Neural progenitor cell (in vitro differentiated cells): ENCODE measurements around the gene RBFOX1. TPM values are rescaled to one million over a fixed set of nuclear protein-coding genes. Genes with fewer than 3 reads are reported as not detected.

Experiments
- DNase-seq: peaks from one replicate; pipeline ENCODE4 v3.0.0-alpha.2; 2016; ENCODE audit warnings: low spot score
- H2AFZ ChIP-seq: fragments of 200-600 bp; sonication (generic); replicated peaks from 2 replicates; pipeline ENCODE4 v1.6.1; 2016; ENCODE audit warnings: antibody characterized with exemption
- H3F3A ChIP-seq: fragments of 200-600 bp; sonication (generic); 2 replicates; pipeline ENCODE4 v1.6.1; 2016; ENCODE audit warnings: antibody characterized with exemption, low read depth
- H3K27ac ChIP-seq: fragments of 200-600 bp; sonication (generic); 2 replicates; pipeline ENCODE4 v1.5.1; 2016; ENCODE audit warnings: mild to moderate bottlenecking
- H3K27me3 ChIP-seq: fragments of 200-600 bp; sonication (generic); 2 replicates; pipeline ENCODE4 v1.6.1; 2016; ENCODE audit warnings: mild to moderate bottlenecking, moderate library complexity
- H3K36me3 ChIP-seq: fragments of 200-600 bp; sonication (generic); 2 replicates; pipeline ENCODE4 v1.5.1; 2016
- H3K4me1 ChIP-seq: fragments of 200-600 bp; sonication (generic); 2 replicates; pipeline ENCODE4 v1.6.1; 2016; ENCODE audit warnings: mixed run types
- H3K4me2 ChIP-seq: fragments of 200-600 bp; sonication (generic); 2 replicates; pipeline ENCODE4 v1.6.1; 2016
- H3K4me3 ChIP-seq: fragments of 200-600 bp; sonication (generic); 2 replicates; pipeline ENCODE4 v1.5.1; 2016
- H3K79me2 ChIP-seq: fragments of 200-600 bp; sonication (generic); 2 replicates; pipeline ENCODE4 v1.6.1; 2016; ENCODE audit warnings: low read depth
- H3K9ac ChIP-seq: fragments of 200-600 bp; sonication (generic); 2 replicates; pipeline ENCODE4 v1.6.1; 2016
- H3K9me3 ChIP-seq: fragments of 200-600 bp; sonication (generic); 2 replicates; pipeline ENCODE4 v1.5.1; 2016; ENCODE audit warnings: low read depth
- H4K20me1 ChIP-seq: fragments of 200-600 bp; sonication (generic); 2 replicates; pipeline ENCODE4 v1.6.1; 2016; ENCODE audit warnings: low read depth
- H3K27ac Mint-ChIP-seq: 3 replicates; pipeline ENCODE4 v1.8.0; 2021; ENCODE audit warnings: mixed read lengths
- H3K27me3 Mint-ChIP-seq: 2 replicates; pipeline ENCODE4 v1.8.0; 2022; ENCODE audit warnings: low read depth, mild to moderate bottlenecking, inconsistent platforms, moderate library complexity, mixed read lengths; ENCODE audit not compliant: insufficient read depth
- H3K36me3 Mint-ChIP-seq: 3 replicates; pipeline ENCODE4 v1.8.0; 2021; ENCODE audit warnings: mixed read lengths
- H3K4me1 Mint-ChIP-seq: 3 replicates; pipeline ENCODE4 v1.8.0; 2021; ENCODE audit warnings: mixed read lengths
- H3K4me3 Mint-ChIP-seq: 3 replicates; pipeline ENCODE4 v1.8.0; 2021; ENCODE audit warnings: mild to moderate bottlenecking, moderate library complexity, mixed read lengths
- H3K9me3 Mint-ChIP-seq: 3 replicates; pipeline ENCODE4 v1.8.0; 2020; ENCODE audit warnings: mixed read lengths
- EZH2 ChIP-seq: fragments of 200-600 bp; sonication (generic); IDR thresholded peaks from 2 replicates; pipeline ENCODE4 v1.6.1; 2017; ENCODE audit warnings: antibody characterized with exemption, mild to moderate bottlenecking, moderate library complexity
- EZH2phosphoT487 ChIP-seq: fragments of 200-600 bp; sonication (generic); IDR thresholded peaks from 2 replicates; pipeline ENCODE4 v1.6.1; 2017; ENCODE audit warnings: antibody characterized with exemption
- total RNA-seq: library from RNA; depleted of rRNA; stranded (reverse); fragments of >200 nt; gene quantifications from 2 replicates; pipeline ENCODE4 v1.2.3, GENCODE V29; 2015; ENCODE audit warnings: low replicate concordance
- TF ChIP-seq, protein P1 (sequence below): fragments of 200-600 bp; sonication (generic); IDR thresholded peaks from 2 replicates; pipeline ENCODE4 v1.5.1; 2017; ENCODE audit warnings: antibody characterized with exemption, mild to moderate bottlenecking

Gene RBFOX1
- total RNA-seq, 1 donor from 2014 or later, result 1.2 TPM

DNA sequence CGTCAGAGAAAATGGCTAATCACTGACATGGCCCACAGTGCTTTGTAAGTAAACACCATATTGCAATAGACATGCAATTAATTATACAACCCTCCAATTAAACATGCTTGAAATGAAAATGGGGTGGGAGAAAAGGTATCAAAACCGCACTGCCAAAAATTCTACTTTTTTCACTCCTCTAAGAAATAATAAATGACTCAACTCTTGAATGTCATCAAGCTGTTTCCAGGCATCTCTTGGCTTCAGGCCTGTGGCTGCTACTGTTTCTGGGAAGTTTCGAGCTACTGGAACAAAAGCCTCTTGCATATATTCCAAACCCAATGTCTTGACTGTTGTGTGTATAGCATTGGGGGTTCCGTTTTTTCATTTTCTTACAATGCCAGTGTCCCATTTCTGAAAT, 412.6 kb downstream of the RBFOX1 start:
- no peaks in the 10 kb centered on the region for H3K4me1 ChIP-seq
- Mint-ChIP-seq H3K27me3 (no peaks in the 10 kb centered on the region), H3K9me3 (no peaks in the 10 kb centered on the region), H3K36me3 (no peaks in the 10 kb centered on the region), H3K27ac (no peak overlapping the region), H3K4me1 (no peaks in the 10 kb centered on the region), H3K4me3 (no peak overlapping the region)
- H3K27me3 ChIP-seq, result no peaks in the 10 kb centered on the region
- TF ChIP-seq EZH2phosphoT487 (no peak), EZH2 (no peak)
- TF ChIP-seq, protein P1, sequence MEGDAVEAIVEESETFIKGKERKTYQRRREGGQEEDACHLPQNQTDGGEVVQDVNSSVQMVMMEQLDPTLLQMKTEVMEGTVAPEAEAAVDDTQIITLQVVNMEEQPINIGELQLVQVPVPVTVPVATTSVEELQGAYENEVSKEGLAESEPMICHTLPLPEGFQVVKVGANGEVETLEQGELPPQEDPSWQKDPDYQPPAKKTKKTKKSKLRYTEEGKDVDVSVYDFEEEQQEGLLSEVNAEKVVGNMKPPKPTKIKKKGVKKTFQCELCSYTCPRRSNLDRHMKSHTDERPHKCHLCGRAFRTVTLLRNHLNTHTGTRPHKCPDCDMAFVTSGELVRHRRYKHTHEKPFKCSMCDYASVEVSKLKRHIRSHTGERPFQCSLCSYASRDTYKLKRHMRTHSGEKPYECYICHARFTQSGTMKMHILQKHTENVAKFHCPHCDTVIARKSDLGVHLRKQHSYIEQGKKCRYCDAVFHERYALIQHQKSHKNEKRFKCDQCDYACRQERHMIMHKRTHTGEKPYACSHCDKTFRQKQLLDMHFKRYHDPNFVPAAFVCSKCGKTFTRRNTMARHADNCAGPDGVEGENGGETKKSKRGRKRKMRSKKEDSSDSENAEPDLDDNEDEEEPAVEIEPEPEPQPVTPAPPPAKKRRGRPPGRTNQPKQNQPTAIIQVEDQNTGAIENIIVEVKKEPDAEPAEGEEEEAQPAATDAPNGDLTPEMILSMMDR, result no peak
- no peaks in the 10 kb centered on the region for H4K20me1 ChIP-seq
- H3K9me3 ChIP-seq, result no peaks in the 10 kb centered on the region
- DNase-seq, result no peak
- H3K9ac ChIP-seq, result no peak overlapping the region
- no peaks in the 10 kb centered on the region for H3F3A ChIP-seq
- H3K79me2 ChIP-seq, result no peaks in the 10 kb centered on the region
- H3K27ac ChIP-seq, result no peak overlapping the region
- no peak overlapping the region for H3K4me3 ChIP-seq
- no peak overlapping the region for H2AFZ ChIP-seq
- no peak overlapping the region for H3K4me2 ChIP-seq
- H3K36me3 ChIP-seq, result no peaks in the 10 kb centered on the region

- H3K4me3 Mint-ChIP-seq, result no peak overlapping the region
- Histone ChIP-seq H3K36me3 (no peaks in the 10 kb centered on the region), H2AFZ (no peak overlapping the region), H3K27ac (no peak overlapping the region), H3K4me1 (no peaks in the 10 kb centered on the region), H3K79me2 (no peaks in the 10 kb centered on the region), H4K20me1 (no peaks in the 10 kb centered on the region), H3K9me3 (no peaks in the 10 kb centered on the region), H3K4me2 (no peak overlapping the region), H3K9ac (no peak overlapping the region), H3K4me3 (no peak overlapping the region), H3F3A (no peaks in the 10 kb centered on the region), H3K27me3 (no peaks in the 10 kb centered on the region)
- H3K27ac Mint-ChIP-seq, result no peak overlapping the region
- no peaks in the 10 kb centered on the region for H3K27me3 Mint-ChIP-seq
- no peak for DNase-seq
- TF ChIP-seq EZH2 (no peak), EZH2phosphoT487 (no peak)
- TF ChIP-seq, protein P1, result no peak
- H3K9me3 Mint-ChIP-seq, result no peaks in the 10 kb centered on the region
- no peaks in the 10 kb centered on the region for H3K36me3 Mint-ChIP-seq
- H3K4me1 Mint-ChIP-seq, result no peaks in the 10 kb centered on the region
Measured at GRCh38 chr16:7746941-7747340, 414.3 kb downstream of the RBFOX1 start.

DNA sequence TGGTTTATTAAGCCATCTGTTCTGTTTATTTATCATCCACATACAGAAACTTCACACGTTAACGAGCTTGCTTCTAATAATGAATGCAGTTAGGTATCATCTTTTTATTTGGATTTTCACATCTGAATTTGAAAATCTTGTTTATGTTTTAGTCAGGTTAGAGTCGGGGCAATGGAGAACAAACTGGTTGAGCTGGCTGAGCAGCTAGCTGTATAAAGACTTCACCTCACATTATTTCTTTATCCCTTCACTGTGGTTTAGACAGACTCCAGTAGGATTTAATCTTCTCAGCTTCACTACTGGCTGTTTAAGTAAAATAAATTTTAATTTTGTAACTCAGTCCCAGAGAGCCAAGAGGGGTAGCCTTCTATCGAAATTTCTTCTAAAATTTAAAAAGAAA, 415.9 kb downstream of the RBFOX1 start:
- no peaks in the 10 kb centered on the region for H3K9me3 ChIP-seq
- no peak overlapping the region for H3K27ac ChIP-seq
- Mint-ChIP-seq H3K36me3 (no peaks in the 10 kb centered on the region), H3K9me3 (no peaks in the 10 kb centered on the region), H3K4me1 (no peaks in the 10 kb centered on the region), H3K4me3 (no peak overlapping the region), H3K27me3 (no peaks in the 10 kb centered on the region), H3K27ac (no peak overlapping the region)
- H3K4me2 ChIP-seq, result no peak overlapping the region
- no peaks in the 10 kb centered on the region for H3F3A ChIP-seq
- no peaks in the 10 kb centered on the region for H3K27me3 ChIP-seq
- no peaks in the 10 kb centered on the region for H3K4me1 ChIP-seq
- H4K20me1 ChIP-seq, result no peaks in the 10 kb centered on the region
- no peak overlapping the region for H3K4me3 ChIP-seq
- TF ChIP-seq EZH2 (no peak), EZH2phosphoT487 (no peak)
- TF ChIP-seq, protein P1, result no peak
- no peaks in the 10 kb centered on the region for H3K36me3 ChIP-seq
- H3K79me2 ChIP-seq, result no peaks in the 10 kb centered on the region
- H3K9ac ChIP-seq, result no peak overlapping the region
- DNase-seq, result no peak
- H2AFZ ChIP-seq, result no peak overlapping the region
